GM21576 (cell line): Measurements from ENCODE around the gene KLRB1.
"Not testable (repeated sequence)": the region's sequence is repeated elsewhere in the genome, so short reads cannot be mapped to it uniquely, and the experiment has no call there.

Experiments
- ATAC-seq: cut with Tn5 transposase; IDR thresholded peaks from one replicate; pipeline ENCODE4 v1.9.1; 2021; ENCODE audit warnings: mild to moderate bottlenecking, moderate library complexity; ENCODE audit not compliant: unreplicated experiment

Gene KLRB1

DNA sequence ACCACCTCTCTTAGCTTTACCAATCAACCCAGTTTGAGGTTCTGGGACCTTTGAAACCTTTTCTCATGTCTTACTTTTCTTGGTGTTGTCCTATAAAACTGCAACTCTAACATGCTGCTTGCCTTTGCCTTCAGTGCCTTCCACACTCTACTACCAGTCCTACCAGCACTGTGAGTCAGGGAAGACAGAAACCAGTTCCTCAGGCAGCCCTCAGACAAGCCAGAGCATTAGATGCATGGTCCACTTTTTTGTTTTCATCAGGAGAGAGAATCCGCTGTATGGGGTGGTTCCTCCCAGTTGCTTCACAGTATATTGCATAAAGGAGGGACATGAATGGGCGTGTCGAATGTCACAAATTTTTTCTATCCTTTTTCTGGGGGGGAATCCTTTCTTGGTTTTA is 17.3 kb upstream of the KLRB1 start:
- ATAC-seq = no peak

DNA sequence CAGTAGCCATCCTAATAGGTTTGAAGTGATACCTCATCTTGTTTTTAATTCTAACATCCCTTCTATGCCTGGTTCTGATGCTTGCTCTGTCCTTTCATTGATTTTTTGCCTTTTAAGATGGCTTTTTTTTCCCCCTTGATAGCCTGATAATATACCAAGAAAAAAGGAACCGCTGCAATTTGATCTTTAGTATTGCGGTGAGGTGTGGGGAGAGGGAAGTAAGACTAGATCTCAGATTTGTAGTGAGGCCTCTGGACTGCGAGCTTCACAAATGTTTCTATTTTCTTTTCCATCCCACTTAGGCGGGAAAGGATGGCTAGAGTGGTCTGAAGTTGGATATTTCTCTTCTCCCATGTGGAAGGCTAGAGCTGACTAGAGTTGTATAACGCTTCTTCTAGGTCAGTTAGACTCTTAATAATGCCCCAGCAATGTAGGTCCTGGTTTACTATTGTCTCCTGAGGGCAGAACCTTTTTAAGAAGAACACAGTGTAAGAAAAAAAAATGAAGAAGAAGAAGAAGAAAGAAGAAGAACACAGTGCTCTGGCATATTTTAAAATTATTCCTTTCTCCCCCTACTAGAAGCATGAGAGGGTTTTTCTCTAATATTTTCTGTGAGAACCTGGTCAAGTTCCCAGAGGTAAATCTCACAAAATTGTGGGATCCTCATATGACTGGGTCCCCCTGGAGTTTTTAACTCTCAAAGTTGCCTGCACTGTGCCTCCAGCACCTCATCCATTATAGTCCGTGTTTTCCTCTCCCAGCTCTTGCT is 11.9 kb upstream of the KLRB1 start:
- no peak for ATAC-seq

GRCh38 chr12:9618906-9619305 is 11.2 kb upstream of the KLRB1 start:
- ATAC-seq = not testable (repeated sequence)

- ATAC-seq = no peak
Observed at GRCh38 chr12:9617124-9617523, 9.4 kb upstream of the KLRB1 start.

DNA sequence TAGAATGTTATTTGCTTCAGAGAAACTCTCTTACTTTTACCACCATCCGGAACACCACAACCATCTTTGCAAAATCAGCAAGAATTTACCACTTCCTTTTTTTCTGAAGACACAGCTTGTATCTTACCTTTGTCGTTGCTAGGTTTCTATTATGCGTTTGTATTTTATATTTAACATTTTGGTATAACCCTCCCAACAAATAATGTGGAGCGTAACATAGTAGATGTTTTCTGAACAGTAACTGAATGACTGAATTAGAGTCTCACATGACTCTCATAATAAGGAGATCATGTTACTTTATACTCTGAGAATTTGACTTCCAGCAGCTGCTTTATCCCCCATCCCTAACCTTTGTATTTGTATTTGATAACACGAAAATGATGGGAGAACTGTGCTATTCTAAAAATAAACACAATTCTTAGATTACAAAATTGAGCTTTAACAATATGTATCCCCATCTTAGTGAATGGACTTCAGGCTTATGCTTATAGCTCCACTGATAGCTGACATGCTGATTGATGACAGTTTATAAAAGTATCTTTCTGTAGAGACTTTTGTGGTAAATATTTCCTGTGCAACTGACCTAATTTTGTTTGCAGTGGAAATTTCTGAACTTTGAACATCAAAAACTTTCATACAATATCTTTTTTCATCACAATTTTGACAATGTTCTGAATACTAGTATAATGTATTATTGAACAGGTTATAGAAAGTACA is 7.9 kb upstream of the KLRB1 start:
- no peak for ATAC-seq

GRCh38 chr12:9610606-9611005 is 2.9 kb upstream of the KLRB1 start:
- ATAC-seq = not testable (repeated sequence)

- no peak for ATAC-seq
Observed at GRCh38 chr12:9606736-9607372, 862 bp downstream of the KLRB1 start.

- ATAC-seq = no peak
Observed at GRCh38 chr12:9606247-9606646, 1.5 kb downstream of the KLRB1 start.

DNA sequence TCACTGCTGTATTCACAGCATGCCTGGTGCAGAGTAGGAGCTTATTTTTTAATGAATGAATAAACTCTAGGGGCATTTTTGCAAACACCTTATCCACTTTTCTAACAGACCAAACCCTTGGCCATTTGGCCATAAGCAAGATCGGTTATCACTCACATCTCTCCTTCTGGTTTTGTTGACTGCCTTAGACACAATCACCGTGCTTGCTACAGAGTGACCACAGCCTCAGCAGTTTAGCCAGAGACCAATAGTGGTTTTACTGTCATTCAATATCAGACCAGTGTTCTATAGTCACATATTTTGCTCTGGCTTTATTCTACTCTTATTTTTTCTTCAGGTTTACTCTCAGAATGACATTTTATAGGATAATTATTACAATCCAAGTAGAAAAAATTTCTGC is 2.2 kb downstream of the KLRB1 start:
- no peak for ATAC-seq

DNA sequence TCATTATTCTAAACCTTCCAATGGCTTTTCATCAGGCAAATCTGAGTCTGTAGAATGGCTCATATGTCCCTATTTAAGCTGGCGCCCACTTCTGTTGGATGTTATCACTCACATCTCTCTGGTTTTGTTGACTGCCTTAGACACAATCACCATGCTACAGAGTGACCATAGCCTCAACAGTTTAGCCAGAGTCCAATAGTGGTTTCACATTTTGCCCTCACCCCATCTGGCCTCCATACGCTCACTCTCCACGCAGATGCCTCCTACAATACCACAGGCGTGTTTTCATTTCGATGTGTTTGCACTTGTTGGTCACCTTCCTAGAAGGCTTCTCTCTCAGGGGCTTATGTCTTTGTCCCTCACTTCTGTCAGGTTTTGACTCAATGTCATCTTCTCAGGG is 3.4 kb downstream of the KLRB1 start:
- no peak for ATAC-seq

- ATAC-seq = not testable (repeated sequence)
Observed at GRCh38 chr12:9600426-9600825, 7.3 kb downstream of the KLRB1 start.

DNA sequence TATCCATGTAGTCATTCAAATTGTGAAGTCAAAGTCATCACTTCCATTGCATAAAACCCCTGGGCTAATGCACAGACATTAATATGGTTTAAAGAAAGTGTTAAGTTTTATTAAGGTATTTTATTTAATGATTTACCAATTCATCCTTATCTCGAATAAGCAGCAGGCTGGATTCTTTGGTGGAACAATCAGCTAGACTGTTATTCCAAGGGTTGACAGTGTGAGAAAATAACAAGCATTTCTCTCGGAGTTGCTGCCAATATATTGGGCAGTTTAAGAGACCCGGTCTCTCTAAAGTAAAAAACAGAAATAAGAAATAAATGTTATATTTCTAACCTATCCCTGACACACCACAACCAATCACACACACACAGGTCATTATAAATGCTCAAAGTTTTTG is 9.4 kb downstream of the KLRB1 start:
- ATAC-seq = no peak

- no peak for ATAC-seq
Observed at GRCh38 chr12:9597365-9597764, 10.4 kb downstream of the KLRB1 start.

DNA sequence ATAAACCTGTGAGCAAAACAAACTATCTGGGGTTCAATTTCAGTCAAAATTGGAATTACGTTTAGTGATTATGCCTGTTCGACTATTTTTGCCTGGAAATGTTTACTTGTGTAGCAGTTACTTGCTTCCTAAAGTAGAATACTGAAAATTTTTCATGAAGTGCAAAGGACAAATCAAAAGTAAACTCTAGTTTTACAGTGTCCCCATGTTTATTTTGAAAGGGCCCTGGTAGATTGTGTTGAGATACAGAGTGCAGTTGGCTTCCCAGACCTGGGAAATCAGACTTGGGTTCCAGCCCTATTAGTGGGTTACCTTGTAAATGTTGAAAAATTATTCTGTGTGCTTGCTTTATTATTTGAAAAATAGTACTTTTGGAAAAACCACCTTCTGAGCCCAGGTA is 17.3 kb downstream of the KLRB1 start:
- no peak for ATAC-seq

DNA sequence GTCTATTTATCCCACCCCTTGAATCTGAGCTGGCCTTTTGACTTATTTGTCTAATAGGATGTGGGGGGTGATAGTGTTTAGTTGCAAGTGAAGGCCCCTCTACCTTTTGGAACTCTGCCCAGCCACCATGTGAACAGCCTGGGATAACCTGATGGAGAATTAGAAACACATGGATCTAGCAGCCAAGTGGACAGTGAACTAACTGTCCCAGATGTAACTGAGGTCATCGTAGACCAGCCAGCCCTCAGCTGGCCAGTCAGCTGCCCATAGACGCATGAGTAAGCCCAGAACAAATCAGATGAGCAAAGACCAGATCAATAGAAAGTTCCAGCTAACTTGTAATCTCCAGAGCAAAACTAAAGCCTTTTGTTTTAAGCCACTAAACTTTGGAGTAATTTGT is 19.0 kb downstream of the KLRB1 start:
- ATAC-seq = no peak

GRCh38 chr12:9587987-9588600 is 19.6 kb downstream of the KLRB1 start:
- ATAC-seq = no peak

GRCh38 chr12:9577729-9578128 is 30.0 kb downstream of the KLRB1 start:
- not testable (repeated sequence) for ATAC-seq

- ATAC-seq = not testable (repeated sequence)
Observed at GRCh38 chr12:9567151-9567550, 40.6 kb downstream of the KLRB1 start.

DNA sequence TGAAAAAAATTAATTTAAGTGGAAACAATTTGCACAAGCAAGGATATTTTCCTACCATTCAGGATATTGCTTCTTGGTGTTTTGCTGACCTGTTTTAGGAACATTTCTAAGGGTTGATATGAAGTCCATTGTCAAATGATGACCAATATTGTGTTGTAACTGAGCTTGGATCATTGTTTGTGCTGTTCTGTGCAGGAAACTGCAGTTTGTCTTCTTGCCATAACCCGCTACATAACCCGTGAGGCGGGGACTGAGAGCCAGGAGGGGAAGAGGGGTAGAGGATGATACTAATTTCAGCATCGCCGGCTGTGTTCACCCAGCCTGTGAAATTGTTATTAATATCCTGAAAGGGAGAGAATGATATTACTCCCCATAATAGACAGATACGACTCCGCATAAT is 41.6 kb downstream of the KLRB1 start:
- ATAC-seq = not testable (repeated sequence)

DNA sequence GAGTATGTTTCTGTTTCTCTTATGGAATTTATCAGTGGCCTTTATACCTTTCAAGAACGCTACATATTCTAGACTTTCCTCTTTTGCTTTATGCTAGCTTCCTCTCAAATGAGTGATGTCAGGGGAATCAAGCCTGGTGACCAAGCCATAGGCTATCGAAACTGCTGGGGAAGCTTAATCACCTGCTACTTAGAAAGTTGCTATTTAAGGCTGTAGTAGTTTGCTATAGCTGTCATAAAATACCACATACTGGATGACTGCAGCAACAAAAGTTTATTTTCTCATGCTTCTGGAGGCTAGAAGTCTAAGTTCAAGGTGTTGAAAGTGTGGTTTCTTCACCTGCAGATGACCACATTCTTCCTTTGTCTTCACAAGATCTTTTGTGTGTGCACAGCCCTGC is 43.3 kb downstream of the KLRB1 start:
- ATAC-seq = not testable (repeated sequence)

DNA sequence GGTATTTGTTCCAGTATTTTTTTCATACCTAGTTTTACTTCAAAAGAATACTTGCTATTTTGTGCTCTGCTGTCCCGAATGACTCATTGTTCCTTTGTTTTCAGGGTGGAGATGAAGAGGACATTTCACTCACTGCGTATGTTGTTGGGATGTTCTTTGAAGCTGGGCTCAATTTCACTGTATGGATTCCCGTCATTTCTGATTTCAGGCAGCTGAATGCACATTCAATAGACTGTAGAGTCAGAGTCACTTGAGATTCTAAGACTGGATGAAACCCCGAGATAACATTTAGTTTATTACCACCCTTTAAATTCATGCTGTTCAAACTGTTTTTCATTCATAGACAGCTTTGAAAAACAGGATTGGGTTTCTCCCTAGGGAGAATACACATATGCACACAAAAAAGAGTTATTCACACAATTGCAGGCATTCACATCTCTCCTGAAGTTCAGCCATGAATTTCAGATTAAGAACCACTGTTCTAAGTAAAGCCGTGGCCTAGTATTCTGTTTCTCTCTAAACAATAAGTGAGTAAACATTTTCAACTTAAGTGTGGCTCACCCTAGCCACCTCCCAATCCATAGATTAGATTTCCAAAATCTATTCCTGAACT is 44.8 kb downstream of the KLRB1 start:
- not testable (repeated sequence) for ATAC-seq
